ENCODE measurements around the gene ADD2.

GRCh38 chr2:70752396-70752795 is 15.6 kb downstream of the ADD2 start:
- TF ChIP-seq EZH2 (IDR thresholded peaks at IDR 0.05; ENCODE audit: insufficient read depth, poor library complexity, severe bottlenecking) (no peak), EZH2phosphoT487 (IDR thresholded peaks at IDR 0.05; ENCODE audit: insufficient read depth, low read depth) (no peak)

Data from GM23248 (cell line).